GM15510 (cell line): Measurements from ENCODE around the gene ATG4A.

ENCODE experiments used
- POLR2A ChIP-seq: IDR thresholded peaks from 3 replicates; pipeline ENCODE4 v1.6.1; 2011; ENCODE audit warnings: borderline replicate concordance; ENCODE audit not compliant: insufficient read length; ENCODE audit errors: extremely low read depth

Gene ATG4A, protein sequence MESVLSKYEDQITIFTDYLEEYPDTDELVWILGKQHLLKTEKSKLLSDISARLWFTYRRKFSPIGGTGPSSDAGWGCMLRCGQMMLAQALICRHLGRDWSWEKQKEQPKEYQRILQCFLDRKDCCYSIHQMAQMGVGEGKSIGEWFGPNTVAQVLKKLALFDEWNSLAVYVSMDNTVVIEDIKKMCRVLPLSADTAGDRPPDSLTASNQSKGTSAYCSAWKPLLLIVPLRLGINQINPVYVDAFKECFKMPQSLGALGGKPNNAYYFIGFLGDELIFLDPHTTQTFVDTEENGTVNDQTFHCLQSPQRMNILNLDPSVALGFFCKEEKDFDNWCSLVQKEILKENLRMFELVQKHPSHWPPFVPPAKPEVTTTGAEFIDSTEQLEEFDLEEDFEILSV

DNA sequence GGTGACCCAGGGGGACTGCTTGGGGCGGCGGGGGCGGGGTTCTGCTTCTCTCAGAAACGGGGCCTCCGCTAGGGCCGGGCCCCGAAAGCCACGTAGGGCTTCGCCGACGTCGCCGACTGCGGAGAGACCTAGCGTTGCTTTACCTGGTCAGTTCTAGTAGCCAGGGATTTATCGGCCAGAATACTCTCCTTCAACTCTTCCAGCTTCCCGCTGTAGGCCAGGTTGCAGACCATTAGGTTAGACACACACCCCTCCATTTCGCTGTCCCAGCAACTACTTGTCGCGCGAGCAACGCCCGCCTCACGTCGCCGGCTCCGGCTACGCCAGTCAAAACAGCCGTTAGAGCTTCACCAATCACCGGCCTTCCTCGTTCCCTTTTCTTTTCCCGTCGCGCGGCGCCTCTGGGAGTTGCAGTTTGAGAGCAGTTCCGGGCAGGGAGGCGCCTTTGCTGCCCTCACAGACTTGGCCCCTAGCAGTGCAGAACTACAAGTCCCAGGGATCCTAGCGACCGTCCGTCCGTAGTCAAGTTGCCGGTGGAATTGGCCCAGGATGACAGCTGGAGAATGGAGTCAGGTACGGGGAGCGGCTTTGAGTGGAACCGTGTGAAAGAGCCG lies at the start of gene ATG4A, which contains the start of gene PSMD10:
Gene ATG4A, plus strand, starts transcription at position 515 of the 614 bp plus-strand sequence. Its CDS starts 49 bp downstream, at position 564.
Gene PSMD10, minus strand, starts transcription at position 279 of the 614 bp plus-strand sequence. Its CDS starts 22 bp downstream, at position 257.
- TF ChIP-seq POLR2A = peak; percentile 44

DNA sequence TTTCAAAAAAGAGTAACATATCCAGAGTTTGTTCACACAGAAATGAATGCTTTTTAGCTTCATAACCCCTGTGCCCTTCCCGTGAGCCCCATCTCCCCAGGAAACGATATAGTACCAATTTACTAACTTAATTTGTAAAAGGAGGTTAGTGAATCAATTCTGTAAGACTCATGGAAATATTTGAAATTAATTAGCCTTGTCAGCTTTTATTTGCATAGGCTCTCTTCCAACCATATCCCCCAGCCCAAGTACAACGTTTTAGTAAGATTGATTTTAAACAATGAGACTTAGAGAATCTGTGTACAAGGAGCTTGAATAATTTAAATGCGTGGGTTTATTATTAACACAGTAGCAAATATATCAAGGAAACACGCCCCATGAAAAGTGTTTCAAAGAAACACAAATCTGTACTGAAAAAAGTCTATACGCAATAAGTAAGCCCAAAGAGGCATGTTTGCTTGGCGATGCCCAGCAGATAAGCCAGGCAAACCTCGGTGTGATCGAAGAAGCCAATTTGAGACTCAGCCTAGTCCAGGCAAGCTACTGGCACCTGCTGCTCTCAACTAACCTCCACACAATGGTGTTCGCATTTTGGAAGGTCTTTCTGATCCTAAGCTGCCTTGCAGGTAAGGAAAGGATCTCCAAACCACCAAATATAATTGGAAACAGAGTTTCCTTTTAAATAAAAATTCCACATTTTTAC lies 46.9 kb upstream of the ATG4A start, which contains the start of gene VSIG1:
Gene VSIG1, plus strand, starts transcription at position 512 of the 703 bp plus-strand sequence. Its CDS starts 66 bp downstream, at position 578.
- no peak for TF ChIP-seq POLR2A

DNA sequence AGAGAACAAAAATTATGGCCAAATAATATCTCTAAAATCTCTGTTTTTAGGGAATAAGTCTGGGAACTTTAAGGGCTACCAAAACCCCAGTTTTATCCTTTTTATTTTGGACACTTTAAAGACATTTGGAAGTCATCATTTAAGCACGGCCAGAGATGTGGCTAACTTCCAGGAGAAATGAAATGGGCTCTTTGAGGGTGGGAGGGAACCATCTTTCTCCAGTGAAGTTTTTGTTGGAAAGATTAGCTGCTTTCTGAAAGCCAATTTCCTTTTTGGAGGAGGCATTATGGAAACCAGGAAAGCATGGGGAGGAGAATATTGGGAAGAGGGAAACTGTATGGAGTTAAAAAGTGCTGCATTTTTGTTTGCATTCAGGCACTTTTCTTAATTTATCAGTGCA lies 41.9 kb upstream of the ATG4A start:
- no peak for TF ChIP-seq POLR2A

DNA sequence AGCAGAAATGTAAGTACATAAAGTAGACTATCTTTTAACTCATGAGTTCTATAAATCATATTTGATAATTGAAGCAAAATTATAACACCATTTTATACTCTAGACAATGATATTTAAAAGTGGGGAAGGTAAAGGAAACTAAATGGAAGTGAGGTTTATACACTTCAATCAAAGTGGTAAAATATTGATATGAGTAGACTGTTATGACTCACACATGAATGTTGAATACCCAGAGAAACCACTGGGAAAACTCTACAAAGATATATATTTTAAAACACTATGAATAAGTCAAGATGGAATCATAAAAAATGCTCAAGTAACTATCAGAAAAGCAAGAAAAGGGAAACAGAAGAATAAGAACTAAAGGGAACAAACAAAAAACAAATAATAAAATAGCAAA lies 38.4 kb upstream of the ATG4A start:
- no peak for TF ChIP-seq POLR2A

DNA sequence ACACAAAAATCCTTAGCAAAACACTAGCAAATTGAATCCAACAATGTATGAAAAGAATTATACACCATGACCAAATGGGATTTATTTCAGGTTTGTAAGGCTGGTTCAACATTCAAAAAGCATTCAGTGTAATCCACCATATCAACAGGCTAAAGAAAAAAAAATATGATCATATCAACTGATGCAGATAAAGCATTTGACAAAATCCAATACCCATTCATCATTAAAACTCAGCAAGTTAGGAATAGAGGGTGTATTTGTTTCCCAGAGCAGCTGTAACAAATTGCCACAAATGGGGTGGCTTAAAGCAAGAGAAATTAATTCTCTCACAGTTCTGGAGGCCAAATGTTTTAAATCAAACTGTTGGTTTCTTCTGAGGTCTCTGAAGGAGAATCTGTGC lies 36.0 kb upstream of the ATG4A start:
- no peak for TF ChIP-seq POLR2A

DNA sequence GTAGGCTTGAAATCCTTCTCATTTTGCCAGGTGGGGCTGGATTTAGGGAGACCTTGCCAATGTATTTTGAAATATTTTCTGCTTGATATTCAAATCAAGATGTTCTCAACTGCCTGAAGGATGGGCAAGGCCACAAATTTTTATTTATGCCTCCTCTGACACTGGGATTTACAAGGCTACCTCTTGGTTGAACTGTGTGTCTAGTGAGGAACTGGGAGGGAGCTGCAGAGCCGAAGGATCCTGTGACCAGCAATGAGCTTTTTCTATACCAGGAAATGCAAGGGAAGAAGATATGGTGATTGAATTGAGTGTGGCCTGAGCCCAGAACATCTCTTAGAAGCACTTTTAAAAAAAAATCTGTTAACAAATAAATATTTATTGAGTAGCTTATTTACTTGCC lies 31.8 kb upstream of the ATG4A start:
- no peak for TF ChIP-seq POLR2A

DNA sequence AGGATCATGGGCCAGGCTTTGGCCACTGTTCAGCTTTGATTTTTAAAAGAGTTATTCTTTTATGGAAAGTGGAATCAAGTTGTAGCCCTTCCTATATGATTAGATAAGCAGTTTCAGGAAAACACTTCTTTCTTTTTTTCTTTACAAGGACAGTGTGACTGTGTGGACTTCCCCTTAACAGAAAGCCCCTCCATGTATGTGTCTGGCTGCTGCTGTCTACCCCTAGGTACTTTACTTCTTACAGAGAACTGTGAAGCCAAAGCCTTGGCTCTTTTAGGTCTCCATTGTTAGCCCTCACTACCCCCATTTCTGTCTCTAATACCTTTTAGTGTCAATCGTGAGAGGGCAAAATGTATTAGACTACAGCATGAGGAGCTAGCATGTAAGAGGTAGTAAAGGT lies 27.6 kb upstream of the ATG4A start:
- no peak for TF ChIP-seq POLR2A

DNA sequence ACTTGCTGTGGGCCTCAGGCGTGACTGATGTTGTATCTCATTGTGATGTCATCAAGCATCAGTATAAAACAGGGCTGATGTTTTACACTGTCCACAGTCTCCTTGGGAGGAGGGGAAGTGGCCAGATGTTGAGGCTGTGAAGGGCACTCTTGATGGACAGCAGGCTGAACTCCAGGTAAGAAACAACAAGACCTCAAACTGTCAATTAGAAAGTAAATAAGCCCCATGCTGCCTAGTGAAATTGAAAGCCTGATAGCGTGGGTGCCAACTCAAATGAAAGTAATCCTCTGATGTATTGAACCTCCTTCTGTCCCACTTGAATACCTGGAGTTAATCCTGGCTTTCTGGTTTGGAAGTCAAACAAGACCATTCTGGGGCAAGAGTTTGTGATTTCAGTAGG lies 27.0 kb upstream of the ATG4A start:
- no peak for TF ChIP-seq POLR2A

DNA sequence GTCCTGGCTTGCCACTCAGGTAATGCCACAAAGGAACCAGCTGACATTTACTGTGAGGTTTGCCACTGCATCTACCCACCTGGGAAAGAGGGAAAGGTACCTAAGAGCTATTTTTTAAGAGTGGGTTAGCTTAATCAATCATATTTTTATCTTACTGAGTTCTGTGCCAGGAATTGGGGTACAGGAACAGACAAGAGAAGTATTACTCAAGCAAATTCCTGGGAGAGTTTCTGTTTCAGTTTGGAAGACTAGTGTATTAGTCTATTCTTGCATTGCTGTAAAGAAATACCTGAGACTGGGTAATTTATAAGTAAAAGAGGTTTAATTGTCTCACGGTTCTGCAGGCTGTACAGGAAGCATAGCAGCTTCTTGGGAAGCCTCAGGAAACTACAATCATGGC lies 23.5 kb upstream of the ATG4A start:
- TF ChIP-seq POLR2A = no peak

DNA sequence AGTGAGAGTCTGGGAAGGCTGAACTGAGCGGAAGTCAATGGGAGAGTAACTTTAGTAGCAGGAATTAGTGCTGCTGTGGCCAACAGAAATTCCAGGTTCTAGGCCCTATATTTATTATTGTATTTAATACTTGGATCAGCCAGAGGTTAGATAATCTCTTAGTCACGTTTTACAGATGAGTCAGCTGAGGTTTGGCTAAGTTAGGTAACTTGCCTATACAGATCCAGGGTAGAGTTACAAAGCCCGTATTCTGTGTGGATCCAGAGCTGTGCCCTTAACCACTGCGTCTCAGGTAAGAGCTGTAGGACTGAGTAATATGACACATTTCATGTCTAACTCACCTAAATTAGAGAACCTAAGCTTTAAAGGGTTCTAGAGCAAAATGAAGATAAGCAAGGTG lies 20.7 kb upstream of the ATG4A start:
- TF ChIP-seq POLR2A = no peak

DNA sequence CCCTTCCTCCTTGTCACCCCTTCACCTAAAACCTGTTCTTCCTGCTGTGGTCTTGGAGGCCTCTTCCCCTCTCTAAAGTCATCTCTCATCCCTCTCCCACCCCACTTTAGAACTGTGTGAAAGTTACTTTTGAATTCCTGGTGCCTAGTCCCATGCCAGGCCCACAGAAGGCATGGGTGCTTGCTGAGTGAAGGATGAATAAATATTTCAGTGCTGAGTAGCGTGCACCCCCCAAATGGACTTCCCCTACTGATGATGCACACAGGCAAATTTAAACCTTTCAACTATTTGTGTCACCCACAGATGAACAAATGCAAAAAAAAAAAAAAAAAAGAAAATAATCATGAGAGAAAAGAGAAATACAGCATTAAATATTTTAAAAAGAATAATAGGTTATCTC lies 20.0 kb upstream of the ATG4A start:
- no peak for TF ChIP-seq POLR2A

DNA sequence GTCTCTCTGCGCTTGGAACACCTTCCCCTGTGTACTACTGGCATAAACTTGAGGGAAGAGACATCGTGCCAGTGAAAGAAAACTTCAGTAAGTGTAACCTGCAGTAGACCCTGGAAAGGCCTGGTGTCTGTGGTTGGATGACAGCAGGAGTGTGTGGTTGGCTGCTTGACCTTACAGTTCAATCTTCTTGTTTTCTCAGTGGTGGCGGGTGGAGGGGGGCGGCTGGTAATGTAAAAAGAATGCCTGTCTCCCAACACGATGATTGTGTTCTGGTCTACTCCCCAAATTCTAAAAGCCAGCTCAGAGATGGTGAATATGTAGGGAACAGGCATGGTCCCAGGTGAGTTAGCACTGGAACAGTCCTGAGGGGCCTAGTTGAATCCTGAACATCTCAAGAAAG lies 18.8 kb upstream of the ATG4A start:
- no peak for TF ChIP-seq POLR2A

DNA sequence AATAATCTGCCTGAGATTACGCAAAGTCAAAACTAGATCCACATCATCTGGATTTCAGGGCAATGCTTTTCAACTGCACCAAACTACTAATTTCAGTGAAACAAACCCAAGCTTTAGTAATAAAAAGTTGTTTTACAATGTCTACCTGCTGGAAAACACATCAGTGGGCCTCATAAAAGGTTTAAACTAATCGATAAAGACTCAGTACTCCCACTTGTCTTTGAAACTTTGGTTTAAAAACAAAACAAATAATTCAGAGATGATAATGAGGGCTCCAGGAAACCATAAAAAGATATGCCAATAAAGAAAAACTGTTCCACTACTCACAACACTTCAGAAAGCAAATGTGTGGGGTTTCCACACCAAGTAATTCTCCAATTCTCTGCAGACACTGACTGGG lies 10.5 kb upstream of the ATG4A start:
- TF ChIP-seq POLR2A = no peak

DNA sequence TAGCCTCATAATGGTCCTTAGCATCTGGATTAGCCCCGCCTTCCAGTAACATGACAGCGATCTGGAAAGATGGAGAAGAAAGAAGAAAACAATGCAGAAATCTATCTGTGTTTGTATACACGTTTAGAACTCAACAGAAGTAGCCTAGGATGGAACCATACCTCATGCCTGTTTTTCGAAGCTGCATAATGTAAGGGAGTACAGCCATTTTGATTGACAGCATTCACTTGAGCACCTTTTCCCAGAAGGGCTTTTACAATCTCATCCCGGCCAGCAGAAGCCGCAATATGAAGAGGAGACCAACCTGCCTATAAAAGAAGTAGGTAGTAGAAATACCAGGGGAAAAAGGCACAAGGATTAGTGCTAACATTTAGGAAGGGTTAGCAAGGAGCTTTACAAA lies 3.8 kb upstream of the ATG4A start:
- no peak for TF ChIP-seq POLR2A

DNA sequence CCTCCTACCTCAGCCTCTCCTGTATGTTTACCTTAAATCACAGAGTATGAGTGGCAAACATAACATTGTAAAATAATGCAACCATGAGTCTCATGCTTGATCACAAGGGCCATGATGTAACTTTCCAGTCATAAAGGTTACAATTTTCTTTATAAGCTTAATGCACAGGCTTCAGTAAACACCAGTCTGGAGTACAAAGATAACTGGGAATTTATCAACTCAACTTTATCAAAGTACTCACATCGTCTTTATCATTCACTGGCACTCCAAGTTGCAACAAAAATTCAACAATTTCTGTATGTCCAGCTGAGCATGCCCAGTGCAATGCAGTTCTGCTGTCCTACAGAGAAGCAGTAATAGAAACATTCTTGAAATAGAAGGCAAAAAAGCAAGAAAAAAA lies 3.1 kb upstream of the ATG4A start:
- TF ChIP-seq POLR2A = no peak

DNA sequence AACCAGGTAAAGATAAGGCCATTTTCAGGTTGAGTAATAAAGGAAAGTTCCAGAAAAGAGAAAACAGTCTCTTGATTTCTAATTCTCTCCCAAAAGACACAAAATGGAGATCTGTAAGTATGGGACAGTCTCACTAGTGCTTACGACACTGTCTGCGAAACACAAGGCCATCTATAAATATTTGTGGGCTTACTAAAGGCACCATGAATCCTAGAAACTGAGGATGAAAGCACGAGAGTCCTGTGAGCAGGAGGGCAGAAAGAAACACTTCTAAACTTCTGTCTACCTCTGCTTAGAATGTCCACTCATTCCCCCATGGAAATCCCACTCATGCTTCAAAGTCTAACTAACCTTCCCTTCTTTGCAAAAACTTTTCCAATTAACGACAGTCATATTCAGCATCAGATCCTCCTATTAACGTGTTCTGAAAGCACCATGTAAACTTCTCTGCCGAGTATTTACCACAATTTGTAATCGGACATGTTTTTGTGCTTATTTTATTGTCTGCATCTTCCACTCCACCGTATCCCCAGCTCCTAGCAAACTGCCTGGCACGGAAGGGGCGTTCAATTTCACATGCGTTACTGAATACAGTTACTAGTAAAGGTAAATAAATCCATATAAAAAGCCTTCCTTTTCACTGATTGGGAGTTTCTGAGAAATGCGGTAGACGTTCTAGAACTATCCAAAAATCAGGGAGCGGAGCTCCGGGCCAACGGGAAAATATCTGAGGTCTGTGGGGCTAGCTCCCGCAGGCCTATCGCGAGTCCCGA lies 901 bp upstream of the ATG4A start:
- no peak for TF ChIP-seq POLR2A

DNA sequence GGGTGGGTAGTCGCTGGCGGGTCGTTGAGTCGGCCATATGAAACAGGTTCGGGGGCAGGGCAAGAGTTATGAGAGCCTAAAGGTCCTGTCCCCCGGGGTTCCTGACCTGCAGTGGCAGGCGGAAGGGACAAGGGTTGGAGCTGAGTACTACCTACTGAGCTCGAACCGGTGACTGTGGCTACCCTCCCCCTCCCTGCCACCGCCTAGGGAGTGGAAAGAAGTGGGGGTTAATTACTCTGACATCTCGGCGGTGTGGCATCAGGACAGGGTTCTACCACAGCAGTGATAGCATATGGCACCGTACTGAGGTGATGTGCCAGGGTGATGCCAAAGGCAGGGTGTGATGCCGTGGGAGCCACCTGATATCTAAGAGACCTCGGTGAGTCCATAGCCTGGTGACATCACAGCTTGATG lies 307 bp downstream of the ATG4A start:
- no peak for TF ChIP-seq POLR2A
